Measurements from ENCODE around the gene ITGA1.

DNA sequence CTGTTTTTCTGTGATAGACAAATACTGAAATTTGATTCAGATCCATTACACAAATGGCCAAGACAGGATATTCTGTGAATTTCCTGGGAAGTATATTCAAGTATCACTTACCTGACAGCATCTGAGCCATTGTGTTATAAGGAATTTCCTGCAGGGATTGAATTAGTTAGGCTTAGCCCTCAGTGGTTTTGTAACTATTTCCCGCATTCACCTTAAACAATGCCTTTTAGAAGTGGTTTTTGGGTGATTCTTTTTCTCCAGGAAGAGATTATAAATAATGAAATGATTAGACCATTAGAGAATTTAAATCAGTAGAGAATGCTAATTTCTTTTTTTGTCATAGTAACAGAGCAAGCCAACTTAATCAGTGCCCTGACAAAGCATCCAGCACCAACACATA, 30.6 kb downstream of the ITGA1 start:
- no peak for TF ChIP-seq POLR2A (IDR thresholded peaks at IDR 0.05)
- TF ChIP-seq, protein P1, sequence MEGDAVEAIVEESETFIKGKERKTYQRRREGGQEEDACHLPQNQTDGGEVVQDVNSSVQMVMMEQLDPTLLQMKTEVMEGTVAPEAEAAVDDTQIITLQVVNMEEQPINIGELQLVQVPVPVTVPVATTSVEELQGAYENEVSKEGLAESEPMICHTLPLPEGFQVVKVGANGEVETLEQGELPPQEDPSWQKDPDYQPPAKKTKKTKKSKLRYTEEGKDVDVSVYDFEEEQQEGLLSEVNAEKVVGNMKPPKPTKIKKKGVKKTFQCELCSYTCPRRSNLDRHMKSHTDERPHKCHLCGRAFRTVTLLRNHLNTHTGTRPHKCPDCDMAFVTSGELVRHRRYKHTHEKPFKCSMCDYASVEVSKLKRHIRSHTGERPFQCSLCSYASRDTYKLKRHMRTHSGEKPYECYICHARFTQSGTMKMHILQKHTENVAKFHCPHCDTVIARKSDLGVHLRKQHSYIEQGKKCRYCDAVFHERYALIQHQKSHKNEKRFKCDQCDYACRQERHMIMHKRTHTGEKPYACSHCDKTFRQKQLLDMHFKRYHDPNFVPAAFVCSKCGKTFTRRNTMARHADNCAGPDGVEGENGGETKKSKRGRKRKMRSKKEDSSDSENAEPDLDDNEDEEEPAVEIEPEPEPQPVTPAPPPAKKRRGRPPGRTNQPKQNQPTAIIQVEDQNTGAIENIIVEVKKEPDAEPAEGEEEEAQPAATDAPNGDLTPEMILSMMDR (IDR thresholded peaks at IDR 0.05), result no peak
- TF ChIP-seq POLR2AphosphoS5 (IDR thresholded peaks at IDR 0.05; ENCODE audit: insufficient read depth in 1 of 2, low read depth in 1 of 2), result no peak

All from vagina (tissue), 2 donors.